Measurements from ENCODE around the gene IDI1. TPM values are rescaled to one million over a fixed set of nuclear protein-coding genes. Genes with fewer than 3 reads are reported as not detected.

The IDI1 gene
- total RNA-seq, 4 donors from 2014 or later: 39.0 to 67.2 (median 41.5) TPM

GRCh38 chr10:995559-995926 is 53.4 kb downstream of the IDI1 start:
- no peaks in the 10 kb centered on the region for H3K27me3 ChIP-seq
- peaks cover 45 to 57% of the 10 kb centered on the region in 2 donors for H3K36me3 ChIP-seq
- no peak overlapping the region for H3K27ac ChIP-seq
- TF ChIP-seq, protein P1, sequence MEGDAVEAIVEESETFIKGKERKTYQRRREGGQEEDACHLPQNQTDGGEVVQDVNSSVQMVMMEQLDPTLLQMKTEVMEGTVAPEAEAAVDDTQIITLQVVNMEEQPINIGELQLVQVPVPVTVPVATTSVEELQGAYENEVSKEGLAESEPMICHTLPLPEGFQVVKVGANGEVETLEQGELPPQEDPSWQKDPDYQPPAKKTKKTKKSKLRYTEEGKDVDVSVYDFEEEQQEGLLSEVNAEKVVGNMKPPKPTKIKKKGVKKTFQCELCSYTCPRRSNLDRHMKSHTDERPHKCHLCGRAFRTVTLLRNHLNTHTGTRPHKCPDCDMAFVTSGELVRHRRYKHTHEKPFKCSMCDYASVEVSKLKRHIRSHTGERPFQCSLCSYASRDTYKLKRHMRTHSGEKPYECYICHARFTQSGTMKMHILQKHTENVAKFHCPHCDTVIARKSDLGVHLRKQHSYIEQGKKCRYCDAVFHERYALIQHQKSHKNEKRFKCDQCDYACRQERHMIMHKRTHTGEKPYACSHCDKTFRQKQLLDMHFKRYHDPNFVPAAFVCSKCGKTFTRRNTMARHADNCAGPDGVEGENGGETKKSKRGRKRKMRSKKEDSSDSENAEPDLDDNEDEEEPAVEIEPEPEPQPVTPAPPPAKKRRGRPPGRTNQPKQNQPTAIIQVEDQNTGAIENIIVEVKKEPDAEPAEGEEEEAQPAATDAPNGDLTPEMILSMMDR (IDR thresholded peaks at IDR 0.05): no peak
- TF ChIP-seq POLR2A (IDR thresholded peaks at IDR 0.05): no peak
- no peak overlapping the region for H3K4me3 ChIP-seq (replicated peaks in 1 of 3)
- no peaks in the 10 kb centered on the region for H3K9me3 ChIP-seq
- DNase-seq: no peak
- H3K4me1 ChIP-seq: no peaks in the 10 kb centered on the region
- intact Hi-C loops (cut with DNase I): loop anchor here (5.0 kb wide), 1 partner anchor 67 kb away; no protein-coding TSS in a partner anchor
- WGBS, 2 donors: 94 to 95% methylated on average over 7 of the region's 7 CpGs

- intact Hi-C loops (cut with DNase I): loop anchor here (5.0 kb wide), 1 partner anchor 67 kb away; no protein-coding TSS in a partner anchor
- Histone ChIP-seq H3K27ac (no peak overlapping the region), H3K27me3 (no peaks in the 10 kb centered on the region), H3K36me3 (peaks cover 43 to 54% of the 10 kb centered on the region in 2 donors), H3K9me3 (no peaks in the 10 kb centered on the region), H3K4me1 (no peaks in the 10 kb centered on the region), H3K4me3 (replicated peaks in 1 of 3) (no peak overlapping the region)
- no peak for DNase-seq
- TF ChIP-seq, protein P1 (IDR thresholded peaks at IDR 0.05): no peak
- no peak for TF ChIP-seq POLR2A (IDR thresholded peaks at IDR 0.05)
- 95 to 97% methylated on average over 6 of the region's 6 CpGs for WGBS, 2 donors
Measured at GRCh38 chr10:994836-995558, 53.9 kb downstream of the IDI1 start.

- peaks cover 8 to 9% of the 10 kb centered on the region in 2 donors for H3K4me1 ChIP-seq
- TF ChIP-seq, protein P1 (IDR thresholded peaks at IDR 0.05): no peak
- TF ChIP-seq POLR2A (IDR thresholded peaks at IDR 0.05): no peak
- H3K27ac ChIP-seq: no peak overlapping the region
- H3K9me3 ChIP-seq: no peaks in the 10 kb centered on the region
- intact Hi-C loops (cut with DNase I): no loop called here
- peaks cover 23 to 34% of the 10 kb centered on the region in 2 donors for H3K36me3 ChIP-seq
- no peaks in the 10 kb centered on the region for H3K27me3 ChIP-seq
- no peak overlapping the region for H3K4me3 ChIP-seq (replicated peaks in 1 of 3)
- no peak for DNase-seq
Measured at GRCh38 chr10:992871-993270, 56.0 kb downstream of the IDI1 start.

- H3K27ac ChIP-seq: no peak overlapping the region
- peaks cover 10 to 12% of the 10 kb centered on the region in 2 donors for H3K4me1 ChIP-seq
- H3K4me3 ChIP-seq (replicated peaks in 1 of 3): no peak overlapping the region
- no peaks in the 10 kb centered on the region for H3K27me3 ChIP-seq
- no peak for DNase-seq
- no peaks in the 10 kb centered on the region for H3K9me3 ChIP-seq
- peaks cover 20 to 30% of the 10 kb centered on the region in 2 donors for H3K36me3 ChIP-seq
- 94 to 95% methylated on average over 6 of the region's 6 CpGs for WGBS, 2 donors
- TF ChIP-seq, protein P1 (IDR thresholded peaks at IDR 0.05): no peak
- TF ChIP-seq POLR2A (IDR thresholded peaks at IDR 0.05): no peak
- intact Hi-C loops (cut with DNase I): no loop called here
Measured at GRCh38 chr10:992467-992866, 56.5 kb downstream of the IDI1 start.

- whole genome bisulfite sequencing, 2 donors: 91 to 93% methylated on average over 6 of the region's 6 CpGs
- TF ChIP-seq, protein P1 (IDR thresholded peaks at IDR 0.05): no peak
- no peak for TF ChIP-seq POLR2A (IDR thresholded peaks at IDR 0.05)
Measured at GRCh38 chr10:990808-991207, 58.1 kb downstream of the IDI1 start.

More at GRCh38 chr10:990808-991207, 58.1 kb downstream of the IDI1 start:
- H3K4me1 ChIP-seq: peaks cover 25 to 27% of the 10 kb centered on the region in 2 donors
- intact Hi-C loops (cut with DNase I): no loop called here
- DNase-seq: no peak
- no peaks in the 10 kb centered on the region for H3K9me3 ChIP-seq
- peaks cover 8 to 16% of the 10 kb centered on the region in 2 donors for H3K36me3 ChIP-seq
- H3K27me3 ChIP-seq: no peaks in the 10 kb centered on the region
- H3K27ac ChIP-seq: no peak overlapping the region
- H3K4me3 ChIP-seq (replicated peaks in 1 of 3): no peak overlapping the region
